HUDEP-2 (cell line): ENCODE data around the gene IL36G.
A peak's percentile ranks its signal among the peaks of the same experiment; 100 is the strongest.

Source experiments
- DNase-seq, 76 experiments: peaks; one replicate each; lab custom pipeline; 2025; ENCODE audit not compliant: unreplicated experiment in 76 of 76; lab: John Stamatoyannopoulos, UW

IL36G gene

GRCh38 chr2:112967023-112967422 is 10.8 kb upstream of the IL36G start:
- DNase-seq: no peak

GRCh38 chr2:112972423-112973086 is 5.3 kb upstream of the IL36G start:
- DNase-seq: no peak

GRCh38 chr2:112973156-112973555 is 4.7 kb upstream of the IL36G start:
- no peak for DNase-seq

GRCh38 chr2:112979731-112980130 is 1.9 kb downstream of the IL36G start:
- no peak for DNase-seq

- no peak for DNase-seq
Measured at GRCh38 chr2:112980537-112980936, 2.7 kb downstream of the IL36G start.

GRCh38 chr2:112985090-112985489 is 7.3 kb downstream of the IL36G start:
- DNase-seq: no peak

GRCh38 chr2:112989611-112990010 is 11.8 kb downstream of the IL36G start:
- no peak for DNase-seq

- no peak for DNase-seq
Measured at GRCh38 chr2:112993831-112994230, 16.0 kb downstream of the IL36G start.

GRCh38 chr2:112994648-112995047 is 16.8 kb downstream of the IL36G start:
- DNase-seq: no peak

GRCh38 chr2:112995346-112995920 is 17.6 kb downstream of the IL36G start:
- no peak for DNase-seq

- DNase-seq: no peak
Measured at GRCh38 chr2:112996635-112997034, 18.8 kb downstream of the IL36G start.

- DNase-seq: no peak
Measured at GRCh38 chr2:112997151-112997550, 19.3 kb downstream of the IL36G start.

- DNase-seq: no peak
Measured at GRCh38 chr2:113000436-113000835, 22.6 kb downstream of the IL36G start.

- DNase-seq: no peak
Measured at GRCh38 chr2:113002677-113003076, 24.9 kb downstream of the IL36G start.

GRCh38 chr2:113005030-113005509 is 27.3 kb downstream of the IL36G start, which contains the start of gene IL36A:
IL36A (plus strand) TSS chr2:113005459; CDS start chr2:113005872, 413 bp downstream.
- no peak for DNase-seq

- no peak for DNase-seq
Measured at GRCh38 chr2:113007250-113007649, 29.4 kb downstream of the IL36G start.

GRCh38 chr2:113009622-113010021 is 31.8 kb downstream of the IL36G start:
- no peak for DNase-seq

- DNase-seq: no peak
Measured at GRCh38 chr2:113010088-113010487, 32.3 kb downstream of the IL36G start.

GRCh38 chr2:113011108-113011507 is 33.3 kb downstream of the IL36G start:
- DNase-seq: no peak

- peak in 34 of 76 experiments; percentile 2 to 70 (median 33) for DNase-seq
Measured at GRCh38 chr2:113012436-113013335, 34.9 kb downstream of the IL36G start.

- DNase-seq: no peak
Measured at GRCh38 chr2:113013336-113013661, 35.5 kb downstream of the IL36G start.
